Kidney (tissue), 14 donors: Measurements from ENCODE around the gene HEXD. TPM values are rescaled to one million over a fixed set of nuclear protein-coding genes. Genes with fewer than 3 reads are reported as not detected.

ENCODE experiments used
- DNase-seq, 5 donors: peaks; one replicate each; pipeline ENCODE4 v3.0.0-alpha.2; 2013 to 2020
- FAIRE-seq: peaks from 2 replicates; lab custom pipeline; 2012; peaks lifted over from hg19 to GRCh38; lab: Jason Lieb, UNC
- H3K27ac ChIP-seq, 2 donors: one replicate each; pipeline ENCODE4 v1.7.0; 2013; ENCODE audit warnings: low read depth in 2 of 2, low read length in 2 of 2, inconsistent platforms in 1 of 2
- H3K27me3 ChIP-seq: one replicate; pipeline ENCODE4 v1.7.1; 2013; ENCODE audit warnings: low read length, inconsistent platforms; ENCODE audit not compliant: control insufficient read depth, insufficient read depth
- H3K36me3 ChIP-seq, 3 donors: one replicate each; pipeline versions ENCODE4 v1.7.0 to v1.7.1; 2013; ENCODE audit warnings: low read length in 3 of 3, control low read depth in 1 of 3, inconsistent platforms in 1 of 3; ENCODE audit not compliant: insufficient read depth in 3 of 3, control insufficient read depth in 2 of 3
- H3K4me1 ChIP-seq, 3 donors: one replicate each; pipeline versions ENCODE4 v1.7.0 to v1.7.1; 2013; ENCODE audit warnings: low read length in 3 of 3, inconsistent platforms in 1 of 3, low read depth in 1 of 3; ENCODE audit not compliant: control insufficient read depth in 2 of 3, insufficient read depth in 2 of 3
- H3K4me3 ChIP-seq, 3 donors: one replicate each; pipeline versions ENCODE4 v1.7.0 to v1.8.1; 2013; ENCODE audit warnings: low read length in 3 of 3, control low read depth in 1 of 3, inconsistent platforms in 1 of 3
- H3K9ac ChIP-seq, 3 donors: one replicate each; pipeline versions ENCODE4 v1.7.0 to v1.7.1; 2013; ENCODE audit warnings: low read length in 3 of 3, control low read depth in 1 of 3, inconsistent platforms in 1 of 3
- H3K9me3 ChIP-seq, 3 donors: one replicate each; pipeline versions ENCODE4 v1.7.0 to v1.7.1; 2013; ENCODE audit warnings: low read length in 3 of 3, control low read depth in 1 of 3, inconsistent platforms in 1 of 3; ENCODE audit not compliant: control insufficient read depth in 2 of 3, insufficient read depth in 1 of 3
- CTCF ChIP-seq: IDR thresholded peaks from 3 replicates; pipeline ENCODE4 v1.5.1; 2012; ENCODE audit warnings: mild to moderate bottlenecking, moderate library complexity, borderline replicate concordance; ENCODE audit not compliant: insufficient read depth; ENCODE audit errors: extremely low read depth
- intact Hi-C: fragments of 100-400 bp; cut with DNase I; formaldehyde crosslinking; loops from one replicate; pipeline ENCODE4 v1.11.1; 2022
- polyA plus RNA-seq: library from polyadenylated mRNA; stranded (reverse); fragments of 350-450 nt; fragmentation: Illumina TruSeq; extraction: RNeasy Lipid Tissue Mini Kit (QIAGEN cat#74804); gene quantifications from one replicate; pipeline ENCODE4 v1.2.3, GENCODE V29; 2014; ENCODE audit warnings: low read depth, low replicate concordance; ENCODE audit not compliant: insufficient read depth
- total RNA-seq: library from RNA; stranded (reverse); fragmentation: NEBNext Ultra II Directional; extraction: Animal tissue kit (Norgen Biotek cat#: 25700); gene quantifications from one replicate; pipeline ENCODE4 v1.2.1, GENCODE V29; 2021
- donor health status: control.
- donor health status: control.
- donor health status: control.
- donor health status: control.
- donor health status: control.
- donor health status: DM: yes; HTN: yes; CAD: no.
- donor health status: Normal renal cell carcinoma (clear cell type).

Gene HEXD
- total and polyA plus RNA-seq, 2 donors from 2014 or later = 39.2 to 42.0 TPM

- no peak for TF ChIP-seq CTCF
- H3K27me3 ChIP-seq = no peaks in the 10 kb centered on the region
- H3K9me3 ChIP-seq = no peaks in the 10 kb centered on the region
- no peak overlapping the region for H3K27ac ChIP-seq
- peaks cover 0 to 2% (median 0%) of the 10 kb centered on the region in 3 donors for H3K36me3 ChIP-seq
- H3K9ac ChIP-seq = no peak overlapping the region
- intact Hi-C loops = no loop called here
- no peak for FAIRE-seq
- H3K4me1 ChIP-seq = no peaks in the 10 kb centered on the region
- no peak overlapping the region for H3K4me3 ChIP-seq
- peak in 1 of 5 donors; percentile 69 for DNase-seq
Observed at GRCh38 chr17:82399041-82399441, 19.1 kb upstream of the HEXD start.

GRCh38 chr17:82399601-82400101, 18.5 kb upstream of the HEXD start:
- H3K27ac ChIP-seq = no peak overlapping the region
- H3K4me1 ChIP-seq = no peaks in the 10 kb centered on the region
- FAIRE-seq = no peak
- peak in 3 of 5 donors; percentile 51 to 64 (median 59) for DNase-seq
- H3K27me3 ChIP-seq = no peaks in the 10 kb centered on the region
- H3K36me3 ChIP-seq = peaks cover 0 to 2% (median 0%) of the 10 kb centered on the region in 3 donors
- TF ChIP-seq CTCF = no peak
- intact Hi-C loops = no loop called here
- H3K9ac ChIP-seq = no peak overlapping the region
- H3K4me3 ChIP-seq = no peak overlapping the region
- no peaks in the 10 kb centered on the region for H3K9me3 ChIP-seq

- Histone ChIP-seq H3K27me3 (no peaks in the 10 kb centered on the region), H3K9ac (no peak overlapping the region), H3K27ac (no peak overlapping the region), H3K4me1 (no peaks in the 10 kb centered on the region), H3K4me3 (no peak overlapping the region), H3K9me3 (no peaks in the 10 kb centered on the region), H3K36me3 (peaks cover 0 to 2% (median 0%) of the 10 kb centered on the region in 3 donors)
- FAIRE-seq (no peak), DNase-seq (peak in 2 of 5 donors; percentile 30 to 75)
- no peak for TF ChIP-seq CTCF
- intact Hi-C loops = no loop called here
Observed at GRCh38 chr17:82400206-82400605, 17.9 kb upstream of the HEXD start.

- no peak overlapping the region for H3K4me3 ChIP-seq
- H3K27me3 ChIP-seq = no peaks in the 10 kb centered on the region
- H3K36me3 ChIP-seq = peaks cover 0 to 2% (median 0%) of the 10 kb centered on the region in 3 donors
- H3K9ac ChIP-seq = no peak overlapping the region
- DNase-seq (peak in 1 of 5 donors; percentile 74), FAIRE-seq (no peak)
- TF ChIP-seq CTCF = no peak
- H3K27ac ChIP-seq = no peak overlapping the region
- H3K4me1 ChIP-seq = no peaks in the 10 kb centered on the region
- intact Hi-C loops = no loop called here
- no peaks in the 10 kb centered on the region for H3K9me3 ChIP-seq
Observed at GRCh38 chr17:82400830-82401229, 17.3 kb upstream of the HEXD start.
